ENCODE measurements around the gene MROH2A.

The MROH2A gene

DNA sequence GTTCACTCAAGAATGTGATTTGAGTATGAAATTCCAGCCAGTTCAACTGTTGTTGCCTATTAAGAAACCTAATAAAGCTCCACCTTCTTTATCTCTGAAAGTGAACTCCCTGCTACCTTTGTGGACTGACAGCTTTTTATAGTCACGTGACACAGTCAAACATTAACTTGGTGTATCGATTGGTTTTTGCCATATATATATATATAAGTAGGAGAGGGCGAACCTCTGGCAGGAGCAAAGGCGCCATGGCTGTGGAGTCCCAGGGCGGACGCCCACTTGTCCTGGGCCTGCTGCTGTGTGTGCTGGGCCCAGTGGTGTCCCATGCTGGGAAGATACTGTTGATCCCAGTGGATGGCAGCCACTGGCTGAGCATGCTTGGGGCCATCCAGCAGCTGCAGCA lies 18.1 kb upstream of the MROH2A start, which contains the start of gene UGT1A1:
Gene UGT1A1 (plus strand): TSS at position 228 of the 400 bp plus-strand sequence. CDS start 18 bp downstream, at position 246.
- TF ChIP-seq GATA3 (IDR thresholded peaks at IDR 0.05; ENCODE audit: low read depth, low read length) (no peak), GATA2 (IDR thresholded peaks at IDR 0.05; ENCODE audit: low read depth, low read length) (no peak)

DNA sequence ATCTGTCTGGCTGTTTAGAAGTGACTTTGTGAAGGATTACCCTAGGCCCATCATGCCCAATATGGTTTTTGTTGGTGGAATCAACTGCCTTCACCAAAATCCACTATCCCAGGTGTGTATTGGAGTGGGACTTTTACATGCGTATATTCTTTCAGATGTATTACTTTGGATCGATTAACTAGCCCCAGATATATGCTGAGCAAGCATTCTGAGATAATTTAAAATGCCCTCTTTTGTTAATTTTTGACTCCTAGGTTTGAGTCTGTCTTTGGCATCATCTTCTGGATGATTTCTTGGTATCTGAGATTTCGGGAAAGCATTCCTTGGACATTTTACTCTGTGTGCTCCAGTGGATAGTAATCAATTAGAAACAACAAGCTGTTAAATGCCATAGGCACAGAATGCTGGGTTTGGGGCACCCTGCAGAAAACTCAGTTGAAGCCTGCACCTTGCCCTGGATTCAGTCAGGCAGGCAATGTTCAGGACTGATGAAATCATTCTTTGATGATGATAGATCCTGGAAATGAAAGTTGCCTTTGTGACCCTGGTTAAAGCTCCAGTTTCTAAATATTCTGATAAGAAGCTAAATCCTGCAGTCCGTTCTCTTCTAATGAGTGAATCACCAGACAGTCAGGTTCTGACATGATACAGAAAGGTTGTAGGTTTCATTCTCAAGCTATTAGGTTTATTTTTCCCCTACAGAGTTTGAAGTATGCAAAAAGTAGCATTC lies 16.9 kb upstream of the MROH2A start:
- TF ChIP-seq GATA3 (IDR thresholded peaks at IDR 0.05; ENCODE audit: low read depth, low read length) (no peak), GATA2 (IDR thresholded peaks at IDR 0.05; ENCODE audit: low read depth, low read length) (no peak)

DNA sequence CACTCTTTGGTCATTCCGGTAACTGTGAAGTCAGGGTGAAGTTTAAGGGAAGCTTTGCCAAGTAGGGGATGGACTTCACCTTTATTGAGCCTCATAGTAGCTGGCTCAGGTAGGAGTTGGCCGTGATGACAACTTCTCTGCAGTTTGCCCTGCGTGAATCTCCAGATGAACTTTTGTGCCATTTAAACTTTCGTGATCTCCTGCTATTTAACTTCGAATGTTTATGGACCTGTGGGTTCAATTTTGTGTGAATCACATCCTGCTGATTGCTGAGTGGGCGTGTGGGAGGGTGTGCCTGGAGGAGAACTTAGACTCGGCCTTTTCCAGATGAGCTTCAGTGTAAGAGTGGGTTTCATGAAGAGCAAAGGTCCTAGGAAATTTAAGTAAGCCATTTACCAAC lies 13.9 kb upstream of the MROH2A start:
- no peak for TF ChIP-seq GATA2 (IDR thresholded peaks at IDR 0.05; ENCODE audit: low read depth, low read length)
- TF ChIP-seq GATA3 (IDR thresholded peaks at IDR 0.05; ENCODE audit: low read depth, low read length) = no peak

- TF ChIP-seq GATA2 (IDR thresholded peaks at IDR 0.05; ENCODE audit: low read depth, low read length) (no peak), GATA3 (IDR thresholded peaks at IDR 0.05; ENCODE audit: low read depth, low read length) (no peak)
These were observed 13.4 kb upstream of the MROH2A start for GRCh38 chr2:233764761-233765160.

GRCh38 chr2:233766416-233766815 lies 11.7 kb upstream of the MROH2A start:
- TF ChIP-seq GATA2 (IDR thresholded peaks at IDR 0.05; ENCODE audit: low read depth, low read length) = no peak
- TF ChIP-seq GATA3 (IDR thresholded peaks at IDR 0.05; ENCODE audit: low read depth, low read length) = no peak

DNA sequence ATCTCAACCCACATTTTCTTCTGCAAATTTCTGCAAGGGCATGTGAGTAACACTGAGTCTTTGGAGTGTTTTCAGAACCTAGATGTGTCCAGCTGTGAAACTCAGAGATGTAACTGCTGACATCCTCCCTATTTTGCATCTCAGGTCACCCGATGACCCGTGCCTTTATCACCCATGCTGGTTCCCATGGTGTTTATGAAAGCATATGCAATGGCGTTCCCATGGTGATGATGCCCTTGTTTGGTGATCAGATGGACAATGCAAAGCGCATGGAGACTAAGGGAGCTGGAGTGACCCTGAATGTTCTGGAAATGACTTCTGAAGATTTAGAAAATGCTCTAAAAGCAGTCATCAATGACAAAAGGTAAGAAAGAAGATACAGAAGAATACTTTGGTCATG lies 10.1 kb upstream of the MROH2A start:
- no peak for TF ChIP-seq GATA3 (IDR thresholded peaks at IDR 0.05; ENCODE audit: low read depth, low read length)
- TF ChIP-seq GATA2 (IDR thresholded peaks at IDR 0.05; ENCODE audit: low read depth, low read length) = no peak

DNA sequence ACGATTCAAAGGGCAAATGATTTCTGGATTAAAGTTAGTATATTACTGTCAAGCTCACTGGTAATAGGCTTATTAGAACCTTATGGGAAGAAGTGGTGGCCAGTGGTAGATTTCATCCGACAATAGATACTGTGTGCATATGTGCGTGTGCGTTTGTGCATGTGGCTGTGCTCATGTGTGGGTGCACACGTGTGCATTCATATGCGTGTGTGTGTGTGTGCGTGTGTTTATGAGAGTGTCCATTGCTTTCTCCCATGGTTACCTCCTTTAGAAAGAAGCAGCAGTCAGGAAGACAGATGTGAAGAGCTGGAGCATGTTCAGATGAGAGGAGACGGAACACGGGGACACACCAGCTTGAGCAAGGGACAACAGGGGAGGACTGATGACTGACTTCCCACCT lies 8.9 kb upstream of the MROH2A start:
- no peak for TF ChIP-seq GATA2 (IDR thresholded peaks at IDR 0.05; ENCODE audit: low read depth, low read length)
- TF ChIP-seq GATA3 (IDR thresholded peaks at IDR 0.05; ENCODE audit: low read depth, low read length) = no peak

GRCh38 chr2:233772153-233772552 lies 6.0 kb upstream of the MROH2A start:
- TF ChIP-seq GATA2 (IDR thresholded peaks at IDR 0.05; ENCODE audit: low read depth, low read length) = no peak
- no peak for TF ChIP-seq GATA3 (IDR thresholded peaks at IDR 0.05; ENCODE audit: low read depth, low read length)

GRCh38 chr2:233772583-233772982 lies 5.5 kb upstream of the MROH2A start:
- TF ChIP-seq GATA3 (IDR thresholded peaks at IDR 0.05; ENCODE audit: low read depth, low read length) = no peak
- no peak for TF ChIP-seq GATA2 (IDR thresholded peaks at IDR 0.05; ENCODE audit: low read depth, low read length)

GRCh38 chr2:233773854-233774253 lies 4.3 kb upstream of the MROH2A start:
- no peak for TF ChIP-seq GATA3 (IDR thresholded peaks at IDR 0.05; ENCODE audit: low read depth, low read length)
- TF ChIP-seq GATA2 (IDR thresholded peaks at IDR 0.05; ENCODE audit: low read depth, low read length) = no peak

GRCh38 chr2:233775414-233775813 lies 2.7 kb upstream of the MROH2A start:
- TF ChIP-seq GATA3 (IDR thresholded peaks at IDR 0.05; ENCODE audit: low read depth, low read length) (no peak), GATA2 (IDR thresholded peaks at IDR 0.05; ENCODE audit: low read depth, low read length) (no peak)

DNA sequence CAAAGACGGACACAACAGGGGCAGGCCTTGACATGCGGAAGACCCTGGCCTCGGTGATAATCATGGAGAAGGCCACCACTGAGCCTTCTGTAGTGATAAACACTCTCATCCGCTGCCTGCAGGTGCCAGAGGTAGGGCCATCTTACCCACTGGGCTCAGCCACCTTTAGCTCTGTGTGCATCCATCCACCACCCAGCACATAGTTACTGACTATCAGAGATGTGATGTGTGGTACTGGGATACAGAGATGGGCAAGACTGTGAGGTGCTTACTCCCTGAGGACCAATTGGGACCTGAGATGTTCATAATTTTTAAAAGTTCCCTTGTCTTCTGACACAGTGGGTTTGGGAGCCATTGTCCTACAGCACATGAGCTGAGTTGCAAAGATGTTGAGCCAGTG lies 1.6 kb downstream of the MROH2A start:
- no peak for TF ChIP-seq GATA3 (IDR thresholded peaks at IDR 0.05; ENCODE audit: low read depth, low read length)
- no peak for TF ChIP-seq GATA2 (IDR thresholded peaks at IDR 0.05; ENCODE audit: low read depth, low read length)

- TF ChIP-seq GATA3 (IDR thresholded peaks at IDR 0.05; ENCODE audit: low read depth, low read length) = no peak
- TF ChIP-seq GATA2 (IDR thresholded peaks at IDR 0.05; ENCODE audit: low read depth, low read length) = no peak
These were observed 2.6 kb downstream of the MROH2A start for GRCh38 chr2:233780771-233781170.

DNA sequence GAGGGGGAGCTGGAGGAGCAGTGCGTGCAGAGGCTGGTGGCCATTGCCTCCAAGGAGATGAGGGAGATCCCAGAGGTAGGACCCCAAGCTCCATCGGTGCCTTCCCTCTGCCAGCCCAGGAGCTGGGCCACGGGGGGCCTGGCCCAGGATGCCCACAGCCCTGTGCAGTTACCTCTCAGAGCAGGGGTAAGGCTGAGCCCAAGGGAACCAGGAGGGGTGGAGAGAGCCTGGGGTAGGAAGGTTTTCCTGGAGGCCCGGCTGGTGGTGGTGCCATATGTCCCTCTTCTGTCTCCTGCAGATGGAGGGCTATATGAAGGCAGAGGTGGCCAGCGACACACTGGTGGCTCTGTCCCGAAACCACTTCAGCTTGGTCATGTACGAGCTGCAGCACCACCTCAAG lies 11.4 kb downstream of the MROH2A start:
- TF ChIP-seq GATA2 (IDR thresholded peaks at IDR 0.05; ENCODE audit: low read depth, low read length) = no peak
- no peak for TF ChIP-seq GATA3 (IDR thresholded peaks at IDR 0.05; ENCODE audit: low read depth, low read length)

DNA sequence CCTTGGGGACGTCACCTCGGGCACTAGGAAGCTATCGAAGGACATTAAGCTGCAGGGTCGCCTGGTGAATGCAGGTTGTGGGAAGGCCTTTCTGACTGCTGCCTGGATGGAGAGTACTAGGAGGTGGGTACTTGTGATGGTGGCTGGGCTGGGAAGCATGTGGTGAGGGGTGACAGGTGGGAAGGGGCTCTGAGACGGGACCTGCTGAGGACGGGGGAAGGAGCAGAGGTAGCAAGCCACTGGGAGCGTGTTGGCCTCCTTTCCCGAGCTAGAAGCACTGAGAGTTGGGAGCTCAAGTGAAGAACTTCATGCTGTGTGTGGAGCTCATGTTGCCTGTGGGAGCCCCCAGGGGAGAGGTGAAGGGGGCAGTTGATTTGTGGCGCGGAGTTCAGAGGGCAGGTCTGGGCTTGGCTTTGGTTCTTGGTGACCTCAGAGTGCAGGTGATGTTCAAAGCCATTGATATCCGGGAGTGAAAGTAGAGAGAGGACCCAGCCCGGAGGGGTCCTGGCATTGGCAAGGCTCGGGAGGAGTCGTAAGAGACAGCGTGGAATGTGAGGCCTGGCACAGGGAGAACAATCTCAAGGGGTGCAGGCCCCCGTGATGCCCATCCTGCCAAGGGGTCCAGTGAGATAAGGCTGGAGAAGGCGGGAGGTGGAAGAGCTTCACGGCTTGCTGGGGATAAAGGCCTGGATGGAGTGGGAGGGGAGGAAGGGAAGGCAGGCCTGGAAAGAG lies 13.2 kb downstream of the MROH2A start:
- TF ChIP-seq GATA2 (IDR thresholded peaks at IDR 0.05; ENCODE audit: low read depth, low read length) (no peak), GATA3 (IDR thresholded peaks at IDR 0.05; ENCODE audit: low read depth, low read length) (no peak)
